SJCRH30 (cell line): ENCODE data around the gene ODAD4. TPM values are rescaled to one million over a fixed set of nuclear protein-coding genes. Genes with fewer than 3 reads are reported as not detected.

Source experiments
- DNase-seq, 2 experiments: peaks; one replicate each; pipeline ENCODE4 v3.0.0-alpha.2; 2015 to 2020
- H3K27ac ChIP-seq: fragments of 250-450 bp; sonication (Bioruptor Pico); 2 replicates; pipeline ENCODE4 v1.5.1; 2020; ENCODE audit warnings: mild to moderate bottlenecking, moderate library complexity
- H3K27me3 ChIP-seq: fragments of 250-450 bp; sonication (Bioruptor Pico); 2 replicates; pipeline ENCODE4 v1.5.1; 2020; ENCODE audit warnings: mild to moderate bottlenecking, moderate library complexity
- H3K36me3 ChIP-seq: fragments of 250-450 bp; sonication (Bioruptor Pico); 2 replicates; pipeline ENCODE4 v1.5.1; 2020; ENCODE audit warnings: mild to moderate bottlenecking, moderate library complexity
- H3K4me1 ChIP-seq: fragments of 250-450 bp; sonication (Bioruptor Pico); 2 replicates; pipeline ENCODE4 v1.5.1; 2020; ENCODE audit warnings: mild to moderate bottlenecking, moderate library complexity
- H3K4me3 ChIP-seq: fragments of 250-450 bp; sonication (Bioruptor Pico); 2 replicates; pipeline ENCODE4 v1.5.1; 2020; ENCODE audit warnings: mild to moderate bottlenecking, moderate library complexity
- H3K9me3 ChIP-seq: fragments of 250-450 bp; sonication (Bioruptor Pico); replicated peaks from 2 replicates; pipeline ENCODE4 v1.5.1; 2020; ENCODE audit warnings: mild to moderate bottlenecking, moderate library complexity
- total RNA-seq: library from RNA; depleted of rRNA; stranded (reverse); fragments of >200 nt; shearing (Covaris generic); gene quantifications from 2 replicates; pipeline ENCODE4 v1.2.3, GENCODE V29; 2014

Gene ODAD4
- total RNA-seq, 1 experiment from 2014 or later: 0.24 TPM

- no peak overlapping the region for H3K27ac ChIP-seq
- no peak overlapping the region; the same call in 1 of the 2 replicates for H3K4me3 ChIP-seq
- H3K36me3 ChIP-seq: peaks cover 38% of the 10 kb centered on the region
- peaks cover 21% of the 10 kb centered on the region for H3K4me1 ChIP-seq
- H3K9me3 ChIP-seq: no peaks in the 10 kb centered on the region
- no peaks in the 10 kb centered on the region for H3K27me3 ChIP-seq
- DNase-seq: no peak
These were observed 37.6 kb downstream of the ODAD4 start for GRCh38 chr17:41967921-41968578.

DNA sequence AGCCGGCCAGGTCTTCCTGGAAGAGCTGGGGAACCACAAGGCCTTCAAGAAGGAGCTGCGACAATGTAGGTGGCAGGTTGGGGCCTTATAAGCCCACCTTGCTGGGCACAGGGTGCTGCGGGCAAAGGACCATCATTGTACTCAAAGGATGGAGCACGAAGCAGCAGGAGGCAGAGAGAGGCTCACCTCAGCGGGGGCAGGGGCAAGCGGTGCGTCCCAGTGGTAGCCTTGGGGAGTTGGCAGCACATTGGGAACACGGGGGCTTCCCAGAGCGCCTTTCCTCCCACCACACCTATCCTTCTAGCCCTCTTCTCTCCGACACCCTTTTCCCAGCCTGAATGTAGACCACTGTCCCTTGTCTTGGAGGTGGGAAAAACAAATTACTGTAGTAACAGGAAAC lies 38.3 kb downstream of the ODAD4 start:
- no peaks in the 10 kb centered on the region for H3K27me3 ChIP-seq
- DNase-seq: no peak
- no peak overlapping the region for H3K27ac ChIP-seq
- H3K4me1 ChIP-seq: peaks cover 27% of the 10 kb centered on the region
- peaks cover 38% of the 10 kb centered on the region for H3K36me3 ChIP-seq
- no peaks in the 10 kb centered on the region for H3K9me3 ChIP-seq
- no peak overlapping the region for H3K4me3 ChIP-seq

- Histone ChIP-seq H3K27ac (no peak overlapping the region), H3K36me3 (peaks cover 57% of the 10 kb centered on the region), H3K4me1 (peaks cover 34% of the 10 kb centered on the region), H3K27me3 (no peaks in the 10 kb centered on the region), H3K4me3 (no peak overlapping the region), H3K9me3 (no peaks in the 10 kb centered on the region)
- no peak for DNase-seq
These were observed 40.5 kb downstream of the ODAD4 start for GRCh38 chr17:41970901-41971331.

DNA sequence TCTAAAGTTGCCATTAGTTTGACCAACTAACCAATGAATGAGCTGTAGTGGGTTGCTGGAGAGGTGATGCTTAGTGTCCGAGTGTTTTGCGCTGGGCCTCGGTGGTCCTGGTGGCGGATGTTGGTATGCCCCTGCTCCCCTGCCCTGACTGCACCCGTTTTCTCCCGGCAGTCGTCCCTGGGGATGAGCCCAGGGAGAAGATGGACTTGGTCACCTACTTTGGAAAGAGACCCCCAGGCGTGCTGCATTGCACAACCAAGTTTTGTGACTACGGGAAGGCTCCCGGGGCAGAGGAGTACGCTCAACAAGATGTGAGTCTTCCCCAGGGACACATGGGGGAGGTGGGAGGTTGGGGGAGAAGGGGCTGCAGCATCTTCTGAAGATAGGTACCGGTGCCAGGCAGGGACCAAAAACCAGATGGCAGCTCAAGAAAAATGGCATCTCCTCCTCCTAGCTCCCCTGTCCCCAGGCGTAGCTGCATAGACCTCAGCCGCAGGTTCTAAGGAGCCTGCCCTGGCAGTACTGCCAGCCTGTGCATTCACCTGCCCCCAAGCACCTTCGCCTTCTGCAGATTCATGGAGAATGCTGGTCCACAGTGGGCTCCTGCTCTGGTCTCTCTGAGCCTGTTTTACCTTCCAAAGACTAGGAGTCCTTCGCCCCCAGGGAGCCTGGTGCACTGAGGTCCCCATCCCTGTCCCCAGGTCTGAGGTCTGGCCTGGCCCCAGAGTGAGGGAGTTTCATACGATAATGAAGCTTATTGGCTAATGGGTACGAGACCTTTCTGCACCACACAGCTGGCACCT lies 41.5 kb downstream of the ODAD4 start:
- Histone ChIP-seq H3K9me3 (no peaks in the 10 kb centered on the region), H3K4me3 (no peak overlapping the region), H3K36me3 (peaks cover 66% of the 10 kb centered on the region), H3K27me3 (no peaks in the 10 kb centered on the region), H3K4me1 (peaks cover 32% of the 10 kb centered on the region), H3K27ac (peak overlapping the region; percentile 17; the same call in 1 of the 2 replicates)
- DNase-seq: no peak

DNA sequence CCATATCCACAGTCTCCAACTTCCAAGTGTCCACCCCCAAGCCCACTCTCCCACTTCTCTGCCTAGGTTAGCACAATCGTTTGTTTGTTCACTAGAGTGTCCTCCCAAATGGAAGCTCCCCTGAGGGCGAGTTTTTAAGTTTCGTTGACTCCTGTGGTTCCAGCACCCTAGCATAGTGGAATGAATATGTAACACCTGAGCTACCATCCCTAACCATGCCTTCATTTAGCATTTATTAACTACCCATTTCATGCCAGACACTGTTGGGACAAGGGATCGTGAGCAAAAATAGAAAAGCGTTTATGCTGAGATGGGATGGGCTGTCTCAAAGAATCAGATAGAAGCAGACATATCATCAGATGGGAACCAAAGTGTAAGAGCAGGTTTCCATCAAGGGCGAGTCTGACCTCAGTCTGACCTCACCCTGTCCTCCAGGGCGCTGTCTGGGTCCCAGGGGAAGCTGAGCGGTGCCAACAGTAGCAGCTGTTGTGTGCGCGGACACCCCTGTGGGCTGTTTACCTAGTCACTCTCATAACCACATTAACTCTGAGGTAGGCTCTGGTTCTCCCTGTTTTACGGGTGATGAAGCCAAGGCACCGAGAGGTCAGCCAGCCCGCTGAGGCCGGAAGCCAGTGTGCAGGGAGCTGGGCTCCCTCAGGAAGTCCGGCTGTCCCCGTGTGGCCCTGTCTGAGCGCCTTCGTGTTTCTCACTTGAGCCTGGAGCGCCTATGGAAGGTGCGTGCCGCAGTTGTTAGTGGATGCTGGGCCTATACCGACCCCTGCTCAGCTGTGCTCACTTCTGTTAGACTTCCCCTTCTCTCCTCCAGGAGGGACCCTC lies 42.4 kb downstream of the ODAD4 start:
- DNase-seq: peak; percentile 91

GRCh38 chr17:41973408-41973811 lies 43.0 kb downstream of the ODAD4 start:
- no peaks in the 10 kb centered on the region for H3K9me3 ChIP-seq
- no peak overlapping the region for H3K4me3 ChIP-seq
- peaks cover 32% of the 10 kb centered on the region for H3K4me1 ChIP-seq
- H3K27me3 ChIP-seq: no peaks in the 10 kb centered on the region
- H3K27ac ChIP-seq: peak overlapping the region; percentile 28; the same call in 1 of the 2 replicates
- peak in 1 of 2 experiments; percentile 39 for DNase-seq
- peaks cover 74% of the 10 kb centered on the region for H3K36me3 ChIP-seq

More for the DNA sequence above, 42.4 kb downstream of the ODAD4 start:
- Histone ChIP-seq H3K27ac (peak overlapping the region; percentile 28), H3K36me3 (peaks cover 74% of the 10 kb centered on the region), H3K4me1 (peaks cover 32% of the 10 kb centered on the region), H3K27me3 (no peaks in the 10 kb centered on the region), H3K4me3 (no peak overlapping the region), H3K9me3 (no peaks in the 10 kb centered on the region)

GRCh38 chr17:41974031-41974430 lies 43.6 kb downstream of the ODAD4 start:
- H3K9me3 ChIP-seq: no peaks in the 10 kb centered on the region
- H3K4me1 ChIP-seq: peaks cover 32% of the 10 kb centered on the region
- no peak for DNase-seq
- no peak overlapping the region for H3K4me3 ChIP-seq
- no peaks in the 10 kb centered on the region for H3K27me3 ChIP-seq
- H3K27ac ChIP-seq: no peak overlapping the region
- H3K36me3 ChIP-seq: peaks cover 78% of the 10 kb centered on the region

DNA sequence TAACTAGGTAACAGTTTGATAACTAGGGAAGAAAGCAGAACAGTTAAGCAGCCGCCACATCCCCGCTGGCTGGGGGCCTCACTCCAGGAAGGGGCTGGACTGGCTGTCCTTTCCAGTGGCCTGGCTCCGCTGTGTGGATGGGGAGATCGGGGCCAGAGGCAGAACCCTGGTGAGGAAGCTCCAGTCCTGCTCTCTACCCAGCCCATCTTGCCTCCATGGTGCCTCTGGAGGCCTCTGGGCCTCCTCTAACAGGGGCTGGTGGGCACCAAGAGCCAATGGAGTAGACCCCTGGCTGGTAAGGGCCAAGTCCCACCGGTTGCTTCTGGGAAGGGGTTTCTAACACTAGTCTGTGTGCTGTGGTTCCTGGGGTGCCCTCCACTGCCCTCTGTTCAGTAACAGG lies 44.2 kb downstream of the ODAD4 start:
- Histone ChIP-seq H3K27ac (no peak overlapping the region), H3K27me3 (no peaks in the 10 kb centered on the region), H3K4me1 (peaks cover 32% of the 10 kb centered on the region), H3K4me3 (no peak overlapping the region), H3K9me3 (no peaks in the 10 kb centered on the region), H3K36me3 (peaks cover 76% of the 10 kb centered on the region)
- DNase-seq: no peak

- no peak overlapping the region for H3K27ac ChIP-seq
- peaks cover 32% of the 10 kb centered on the region for H3K4me1 ChIP-seq
- H3K4me3 ChIP-seq: no peak overlapping the region
- DNase-seq: no peak
- no peaks in the 10 kb centered on the region for H3K9me3 ChIP-seq
- peaks cover 81% of the 10 kb centered on the region for H3K36me3 ChIP-seq
- no peaks in the 10 kb centered on the region for H3K27me3 ChIP-seq
These were observed 45.0 kb downstream of the ODAD4 start for GRCh38 chr17:41975099-41976083.

- H3K9me3 ChIP-seq: no peaks in the 10 kb centered on the region
- H3K4me3 ChIP-seq: no peak overlapping the region
- no peaks in the 10 kb centered on the region for H3K27me3 ChIP-seq
- H3K4me1 ChIP-seq: peaks cover 32% of the 10 kb centered on the region
- no peak for DNase-seq
- peaks cover 81% of the 10 kb centered on the region for H3K36me3 ChIP-seq
- no peak overlapping the region for H3K27ac ChIP-seq
These were observed 45.8 kb downstream of the ODAD4 start for GRCh38 chr17:41976142-41976768.

- no peak overlapping the region for H3K27ac ChIP-seq
- no peaks in the 10 kb centered on the region for H3K27me3 ChIP-seq
- no peaks in the 10 kb centered on the region for H3K9me3 ChIP-seq
- peaks cover 22% of the 10 kb centered on the region for H3K4me1 ChIP-seq
- no peak overlapping the region for H3K4me3 ChIP-seq
- DNase-seq: no peak
- H3K36me3 ChIP-seq: peaks cover 85% of the 10 kb centered on the region
These were observed 47.6 kb downstream of the ODAD4 start for GRCh38 chr17:41977991-41978390.

DNA sequence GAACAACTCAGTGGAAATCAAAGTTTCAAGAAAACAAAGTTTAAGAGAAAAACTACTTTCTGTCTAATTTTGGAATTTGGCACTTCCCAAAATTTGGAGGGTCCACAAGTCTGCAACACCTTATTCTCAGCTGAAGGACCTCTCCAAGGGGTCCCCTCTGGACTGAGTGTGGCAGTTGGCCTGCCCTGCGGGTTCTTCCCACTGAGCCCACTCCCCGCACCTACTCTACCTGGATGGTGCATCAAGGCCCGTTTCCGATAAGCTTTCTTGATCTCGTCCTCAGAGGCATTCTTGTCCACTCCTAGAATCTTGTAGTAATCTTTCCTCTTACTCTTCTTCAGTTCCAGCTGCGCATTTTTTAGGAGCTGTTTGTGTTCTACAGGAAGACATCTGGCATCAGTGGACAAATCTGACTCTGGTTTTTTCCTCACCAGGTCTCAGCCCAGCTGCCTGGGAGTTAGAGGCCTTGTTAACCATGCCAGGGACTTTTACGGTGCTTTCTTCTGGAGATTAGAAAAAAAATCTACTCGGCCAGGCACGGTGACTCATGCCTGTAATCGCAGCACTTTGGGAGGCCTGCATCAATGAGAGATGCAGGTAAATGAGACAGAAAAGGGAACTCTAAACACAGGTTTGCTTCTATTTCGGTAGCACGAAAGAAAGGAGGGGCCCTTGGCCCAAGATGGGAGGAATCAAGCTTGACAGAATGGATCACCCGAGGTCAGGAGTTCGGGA lies 51.8 kb downstream of the ODAD4 start:
- DNase-seq: no peak
- no peak overlapping the region for H3K4me3 ChIP-seq
- H3K27me3 ChIP-seq: no peaks in the 10 kb centered on the region
- H3K9me3 ChIP-seq: no peaks in the 10 kb centered on the region
- H3K4me1 ChIP-seq: 0 out of 2 replicates have a peak, but pooled peaks cover 2% of the 10 kb centered on the region
- H3K27ac ChIP-seq: no peak overlapping the region
- peaks cover 87% of the 10 kb centered on the region for H3K36me3 ChIP-seq

- H3K36me3 ChIP-seq: peaks cover 88% of the 10 kb centered on the region
- DNase-seq: no peak
- H3K4me1 ChIP-seq: 0 out of 2 replicates have a peak, but pooled peaks cover 7% of the 10 kb centered on the region
- H3K27me3 ChIP-seq: no peaks in the 10 kb centered on the region
- H3K9me3 ChIP-seq: no peaks in the 10 kb centered on the region
- H3K27ac ChIP-seq: no peak overlapping the region
- no peak overlapping the region for H3K4me3 ChIP-seq
These were observed 54.0 kb downstream of the ODAD4 start for GRCh38 chr17:41984454-41984853.
